Common myeloid progenitor, CD34-positive (primary cell): ENCODE measurements around the gene LUC7L3. TPM values are rescaled to one million over a fixed set of nuclear protein-coding genes. Genes with fewer than 3 reads are reported as not detected.

Experiments
- CTCF ChIA-PET: fragments of 350-600 bp; sonication (Branson Sonifier 250); formaldehyde crosslinking; loops from one replicate; lab custom pipeline; 2021; ENCODE audit warnings: antibody characterized with exemption; lab: Charles Lee
- POLR2A ChIA-PET: fragments of 350-600 bp; sonication (Branson Sonifier 250); formaldehyde crosslinking; loops from one replicate; lab custom pipeline; 2021; ENCODE audit warnings: antibody characterized with exemption; lab: Charles Lee
- DNase-seq, 3 donors: peaks; one replicate each; pipeline versions ENCODE4 v3.0.0 to v3.0.0-alpha.2; 2013
- H3K27ac ChIP-seq, 2 experiments: 1 replicate in 1 of 2; 2 replicates in 1 of 2; pipeline ENCODE4 v1.7.0; 2013; ENCODE audit warnings: inconsistent platforms in 2 of 2, low read length in 2 of 2, mild to moderate bottlenecking in 2 of 2, low read depth in 1 of 2, moderate library complexity in 1 of 2; ENCODE audit not compliant: severe bottlenecking in 2 of 2, insufficient read depth in 1 of 2, poor library complexity in 1 of 2
- H3K27me3 ChIP-seq, 5 experiments: replicated peaks in 2 of 5; 1 replicate in 3 of 5; 2 replicates in 2 of 5; pipeline versions ENCODE4 v1.6.1 to v1.7.0; 2013; ENCODE audit warnings: low read length in 4 of 5, mild to moderate bottlenecking in 2 of 5, moderate library complexity in 2 of 5, inconsistent platforms in 1 of 5; ENCODE audit not compliant: insufficient read depth in 5 of 5, control insufficient read depth in 4 of 5
- H3K36me3 ChIP-seq, 4 experiments: 1 replicate in 2 of 4; 2 replicates in 2 of 4; pipeline versions ENCODE4 v1.6.1 to v1.7.0; 2013; ENCODE audit warnings: low read length in 3 of 4, control low read depth in 1 of 4, mild to moderate bottlenecking in 1 of 4; ENCODE audit not compliant: control insufficient read depth in 4 of 4, insufficient read depth in 4 of 4
- H3K4me1 ChIP-seq, 4 experiments: 1 replicate in 3 of 4; 2 replicates in 1 of 4; pipeline versions ENCODE4 v1.6.1 to v1.7.1; 2013; ENCODE audit warnings: low read length in 3 of 4, mild to moderate bottlenecking in 3 of 4, control low read depth in 1 of 4, inconsistent platforms in 1 of 4, moderate library complexity in 1 of 4; ENCODE audit not compliant: control insufficient read depth in 4 of 4, insufficient read depth in 4 of 4; ENCODE audit errors: control extremely low read depth in 1 of 4
- H3K4me3 ChIP-seq, 7 experiments: 1 replicate in 4 of 7; 2 replicates in 3 of 7; pipeline versions ENCODE4 v1.5.1 to v1.7.0; 2013; ENCODE audit warnings: mild to moderate bottlenecking in 7 of 7, low read length in 6 of 7, moderate library complexity in 6 of 7, inconsistent platforms in 2 of 7, low read depth in 2 of 7, control low read depth in 1 of 7; ENCODE audit not compliant: insufficient read depth in 4 of 7, control insufficient read depth in 1 of 7; ENCODE audit errors: extremely low read depth in 1 of 7
- H3K9me3 ChIP-seq, 5 experiments: 1 replicate in 4 of 5; 2 replicates in 1 of 5; pipeline versions ENCODE4 v1.6.1 to v1.7.1; 2013; ENCODE audit warnings: low read length in 4 of 5, mild to moderate bottlenecking in 2 of 5, inconsistent platforms in 1 of 5, low read depth in 1 of 5, moderate library complexity in 1 of 5; ENCODE audit not compliant: control insufficient read depth in 4 of 5, insufficient read depth in 2 of 5; ENCODE audit errors: control extremely low read depth in 1 of 5
- WGBS: methylation state at CpG from one replicate; pipeline ENCODE4 v1.1.5; 2013; ENCODE audit not compliant: insufficient coverage; 5-methylcytosine and 5-hydroxymethylcytosine counted together
- polyA plus RNA-seq: library from polyadenylated mRNA; unstranded; fragments of 120-200 nt; gene quantifications from one replicate; pipeline ENCODE4 v1.2.1, GENCODE V29; 2013

Gene LUC7L3
- polyA plus RNA-seq: 320 TPM

DNA sequence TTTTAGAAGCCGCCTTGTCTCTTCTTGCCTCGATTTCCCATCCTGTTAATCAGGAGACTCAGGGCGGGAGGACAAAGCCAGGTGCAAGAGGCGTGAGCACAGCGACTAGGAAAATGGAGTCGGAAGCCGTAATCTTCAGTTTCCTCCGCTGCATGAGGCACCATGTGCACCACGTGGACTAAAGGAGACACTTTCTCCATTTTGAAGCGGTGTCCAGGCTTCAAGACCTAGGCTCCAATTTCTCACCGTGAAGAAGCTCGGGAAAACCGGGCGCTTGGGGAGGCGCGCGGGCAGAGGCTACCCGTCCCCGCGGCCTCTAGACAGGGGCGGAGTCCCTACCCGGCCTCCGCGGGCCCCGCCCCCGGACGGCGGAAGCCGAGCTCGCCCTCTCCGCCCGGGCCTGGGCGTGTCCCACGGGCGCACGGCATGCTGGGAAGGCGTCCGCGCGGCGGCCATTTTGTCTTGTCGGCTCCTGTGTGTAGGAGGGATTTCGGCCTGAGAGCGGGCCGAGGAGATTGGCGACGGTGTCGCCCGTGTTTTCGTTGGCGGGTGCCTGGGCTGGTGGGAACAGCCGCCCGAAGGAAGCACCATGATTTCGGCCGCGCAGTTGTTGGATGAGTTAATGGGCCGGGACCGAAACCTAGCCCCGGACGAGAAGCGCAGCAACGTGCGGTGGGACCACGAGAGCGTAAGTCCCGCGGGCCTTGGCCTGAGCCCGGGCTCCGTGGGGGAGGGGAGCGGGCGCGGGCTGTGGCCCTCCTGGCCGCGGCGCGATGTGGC lies at the start of gene LUC7L3:
TSS of gene LUC7L3 (plus strand) at position 460 of the 780 bp plus-strand sequence. CDS start at position 590, 130 bp downstream.
- peak; percentile 94 to 97 (median 96) for DNase-seq
- WGBS: 3% methylated on average over 53 of the region's 76 CpGs
- POLR2A ChIA-PET: interaction anchor here (0.8 kb wide), 1 partner anchor 10 kb away, joined by 5 read pairs; no protein-coding TSS in a partner anchor
- peak within 1 kb of the TSS; percentile 56 to 99 (median 95) for H3K4me3 ChIP-seq
- CTCF ChIA-PET: interaction anchor here (0.8 kb wide), 1 partner anchor 28 kb away, joined by 3 read pairs; no protein-coding TSS in a partner anchor
- H3K27me3 ChIP-seq: no peaks in the 10 kb centered on the region
- H3K27ac ChIP-seq: peak within 1 kb of the TSS; percentile 92 to 97
- peaks cover 15 to 37% (median 24%) of the 10 kb centered on the region in 4 experiments for H3K4me1 ChIP-seq
- no peaks in the 10 kb centered on the region for H3K9me3 ChIP-seq
- peaks cover 0 to 4% (median 0%) of the 10 kb centered on the region in 4 experiments for H3K36me3 ChIP-seq

GRCh38 chr17:50672071-50672470 lies 47.3 kb upstream of the LUC7L3 start:
- POLR2A ChIA-PET: no interaction called here
- no peaks in the 10 kb centered on the region for H3K36me3 ChIP-seq
- CTCF ChIA-PET: interaction anchor here (0.6 to 11.2 kb wide), 2 partner anchors 45 to 180 kb away, joined by 3 to 84 read pairs; no protein-coding TSS in a partner anchor

DNA sequence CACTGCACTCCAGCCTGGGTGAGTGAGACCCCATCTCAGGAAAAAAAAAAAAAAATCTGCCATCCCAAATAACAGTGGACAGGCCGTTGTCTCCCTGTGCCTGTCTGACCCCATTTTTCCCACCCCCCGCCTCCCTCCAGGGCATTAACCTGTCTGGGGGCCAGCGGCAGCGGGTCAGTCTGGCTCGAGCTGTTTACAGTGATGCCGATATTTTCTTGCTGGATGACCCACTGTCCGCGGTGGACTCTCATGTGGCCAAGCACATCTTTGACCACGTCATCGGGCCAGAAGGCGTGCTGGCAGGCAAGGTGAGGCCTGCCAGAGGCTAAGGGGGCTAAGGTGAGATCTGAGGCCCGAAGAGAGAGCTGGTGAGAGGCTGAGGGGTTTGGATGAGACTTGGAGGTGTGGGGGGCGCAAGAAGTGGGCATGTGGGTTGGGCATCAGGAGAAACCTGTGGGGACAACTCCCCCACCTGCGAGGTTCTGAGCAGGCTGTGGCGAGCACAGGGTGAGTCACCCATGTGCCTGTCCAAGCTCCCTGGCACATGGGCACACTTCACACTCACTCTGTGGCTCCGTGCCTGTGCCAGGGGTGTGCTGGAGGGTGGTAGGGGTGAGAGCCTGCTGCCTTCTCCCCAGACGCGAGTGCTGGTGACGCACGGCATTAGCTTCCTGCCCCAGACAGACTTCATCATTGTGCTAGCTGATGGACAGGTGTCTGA lies 46.4 kb upstream of the LUC7L3 start:
- CTCF ChIA-PET: interaction anchor here (1.4 to 11.2 kb wide), 3 partner anchors 11 to 46 kb away, joined by 3 to 84 read pairs (median 4); no protein-coding TSS in a partner anchor

More at GRCh38 chr17:50672071-50672470, 47.3 kb upstream of the LUC7L3 start:
- H3K4me3 ChIP-seq: no peak overlapping the region
- H3K27me3 ChIP-seq: no peaks in the 10 kb centered on the region
- WGBS: 100% methylated on average over 1 of the region's 5 CpGs
- H3K4me1 ChIP-seq: peaks cover 0 to 4% (median under 1%) of the 10 kb centered on the region in 4 experiments
- no peak for DNase-seq
- H3K27ac ChIP-seq: no peak overlapping the region
- H3K9me3 ChIP-seq: no peaks in the 10 kb centered on the region

DNA sequence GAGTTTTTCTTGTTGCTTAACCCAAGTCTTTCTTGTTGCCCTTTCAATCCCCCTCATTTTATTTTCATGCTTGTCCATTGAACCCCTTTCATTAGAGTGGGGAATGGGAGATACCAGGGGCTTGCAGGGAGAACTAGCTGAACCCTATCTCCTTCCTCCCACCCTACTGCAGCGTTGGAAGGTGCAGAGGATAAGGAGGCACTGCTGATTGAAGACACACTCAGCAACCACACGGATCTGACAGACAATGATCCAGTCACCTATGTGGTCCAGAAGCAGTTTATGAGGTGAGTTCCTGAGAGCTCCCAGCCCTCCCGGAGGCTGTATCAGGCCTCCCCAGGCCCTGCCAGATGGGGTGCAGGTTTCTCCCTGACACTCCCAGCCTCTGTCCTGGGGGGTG lies 44.2 kb upstream of the LUC7L3 start:
- POLR2A ChIA-PET: interaction anchor here (0.5 kb wide), 1 partner anchor 11 kb away, joined by 3 read pairs; no protein-coding TSS in a partner anchor
- CTCF ChIA-PET: interaction anchor here (0.6 to 11.2 kb wide), 4 partner anchors 9 to 192 kb away, joined by 3 to 84 read pairs (median 4); no protein-coding TSS in a partner anchor
- Histone ChIP-seq H3K4me3 (no peak overlapping the region), H3K36me3 (no peaks in the 10 kb centered on the region), H3K4me1 (no peaks in the 10 kb centered on the region), H3K27ac (no peak overlapping the region), H3K9me3 (no peaks in the 10 kb centered on the region), H3K27me3 (peaks cover 0 to 6% (median 0%) of the 10 kb centered on the region in 5 experiments)
- no peak for DNase-seq
- 33% methylated on average over 1 of the region's 3 CpGs for WGBS

More for the DNA sequence above, 46.4 kb upstream of the LUC7L3 start:
- H3K4me1 ChIP-seq: peaks cover 0 to 4% (median under 1%) of the 10 kb centered on the region in 4 experiments
- H3K27ac ChIP-seq: no peak overlapping the region
- no peak for DNase-seq
- no peaks in the 10 kb centered on the region for H3K9me3 ChIP-seq
- 94% methylated on average over 17 of the region's 20 CpGs for WGBS
- H3K27me3 ChIP-seq: no peaks in the 10 kb centered on the region
- POLR2A ChIA-PET: no interaction called here
- H3K4me3 ChIP-seq: no peak overlapping the region
- H3K36me3 ChIP-seq: no peaks in the 10 kb centered on the region

DNA sequence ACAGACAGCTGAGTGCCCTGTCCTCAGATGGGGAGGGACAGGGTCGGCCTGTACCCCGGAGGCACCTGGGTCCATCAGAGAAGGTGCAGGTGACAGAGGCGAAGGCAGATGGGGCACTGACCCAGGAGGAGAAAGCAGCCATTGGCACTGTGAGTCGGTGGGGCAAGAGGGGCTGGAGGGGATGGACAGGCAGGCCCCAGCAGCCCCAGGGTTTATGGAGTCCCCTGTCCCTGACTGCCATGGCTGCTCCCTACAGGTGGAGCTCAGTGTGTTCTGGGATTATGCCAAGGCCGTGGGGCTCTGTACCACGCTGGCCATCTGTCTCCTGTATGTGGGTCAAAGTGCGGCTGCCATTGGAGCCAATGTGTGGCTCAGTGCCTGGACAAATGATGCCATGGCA lies 43.8 kb upstream of the LUC7L3 start:
- POLR2A ChIA-PET: interaction anchor here (0.5 kb wide), 1 partner anchor 11 kb away, joined by 3 read pairs; no protein-coding TSS in a partner anchor
- CTCF ChIA-PET: interaction anchor here (11.2 kb wide), 1 partner anchor 48 kb away, joined by 84 read pairs; no protein-coding TSS in a partner anchor
- H3K27me3 ChIP-seq: peaks cover 0 to 6% (median 0%) of the 10 kb centered on the region in 5 experiments
- WGBS: 100% methylated on average over 7 of the region's 7 CpGs
- H3K9me3 ChIP-seq: no peaks in the 10 kb centered on the region
- DNase-seq: no peak
- H3K4me1 ChIP-seq: peaks cover 0 to 1% (median 0%) of the 10 kb centered on the region in 4 experiments
- H3K4me3 ChIP-seq: no peak overlapping the region
- no peak overlapping the region for H3K27ac ChIP-seq
- no peaks in the 10 kb centered on the region for H3K36me3 ChIP-seq

DNA sequence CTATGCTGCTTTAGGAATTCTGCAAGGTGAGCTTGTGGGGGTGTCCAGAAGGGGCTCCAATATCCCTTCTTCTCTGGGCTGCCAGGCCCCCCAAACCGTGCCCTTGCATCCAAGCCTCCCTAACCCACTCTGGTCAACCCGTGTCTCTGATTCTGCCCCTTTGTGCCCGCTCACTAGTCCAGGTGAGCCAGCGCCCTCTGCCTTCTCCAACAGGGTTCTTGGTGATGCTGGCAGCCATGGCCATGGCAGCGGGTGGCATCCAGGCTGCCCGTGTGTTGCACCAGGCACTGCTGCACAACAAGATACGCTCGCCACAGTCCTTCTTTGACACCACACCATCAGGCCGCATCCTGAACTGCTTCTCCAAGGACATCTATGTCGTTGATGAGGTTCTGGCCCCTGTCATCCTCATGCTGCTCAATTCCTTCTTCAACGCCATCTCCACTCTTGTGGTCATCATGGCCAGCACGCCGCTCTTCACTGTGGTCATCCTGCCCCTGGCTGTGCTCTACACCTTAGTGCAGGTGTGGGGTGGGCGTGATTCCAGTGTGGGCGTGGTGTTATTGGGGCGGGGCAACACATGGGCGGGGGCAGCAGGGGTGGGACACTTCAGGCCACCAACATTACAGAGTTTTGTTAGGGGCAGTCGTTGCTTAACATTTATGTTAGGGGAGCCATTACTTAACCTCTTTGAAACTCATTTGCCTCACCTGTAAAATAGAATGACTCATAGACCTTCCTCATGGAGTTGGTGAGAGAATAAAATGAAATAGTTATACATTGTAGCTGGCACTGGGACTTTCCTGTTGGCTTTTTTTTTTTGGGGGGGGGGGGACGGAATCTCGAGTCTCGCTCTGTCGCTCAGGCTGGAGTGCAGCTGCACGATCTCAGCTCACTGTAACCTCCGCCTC lies 43.1 kb upstream of the LUC7L3 start:
- ChIA-PET POLR2A (interaction anchor here (0.5 to 0.6 kb wide), 2 partner anchors 12 to 49 kb away, joined by 3 read pairs; no protein-coding TSS in a partner anchor), CTCF (interaction anchor here (11.2 kb wide), 1 partner anchor 49 kb away, joined by 84 read pairs; no protein-coding TSS in a partner anchor)
- Histone ChIP-seq H3K4me3 (no peak overlapping the region), H3K4me1 (peaks cover 0 to 6% (median 3%) of the 10 kb centered on the region in 4 experiments), H3K27me3 (peaks cover 0 to 6% (median 0%) of the 10 kb centered on the region in 5 experiments), H3K36me3 (no peaks in the 10 kb centered on the region), H3K27ac (no peak overlapping the region), H3K9me3 (no peaks in the 10 kb centered on the region)
- WGBS: over 99% methylated on average over 17 of the region's 24 CpGs
- no peak for DNase-seq
